PC-9 (cell line): ENCODE measurements around the gene DDX41.

ENCODE experiments used
- CTCF ChIP-seq: fragments of 200-600 bp; sonication (generic); conservative IDR thresholded peaks from 2 replicates; pipeline ENCODE4 v1.6.1; 2017; ENCODE audit warnings: mixed run types, antibody characterized with exemption, mild to moderate bottlenecking, moderate library complexity
- EZH2 ChIP-seq: fragments of 200-600 bp; sonication (generic); IDR thresholded peaks from 2 replicates; pipeline ENCODE4 v1.8.0; 2017; ENCODE audit warnings: antibody characterized with exemption, low read depth

- TF ChIP-seq EZH2 = no peak
- no peak for TF ChIP-seq CTCF
These were observed 38.9 kb upstream of the DDX41 start for GRCh38 chr5:177555665-177556064.
